DMS53 (cell line): ENCODE data around the gene PSMD11.

Source experiments
- DNase-seq: peaks from one replicate; lab custom pipeline; 2025; lab: John Stamatoyannopoulos, UW

The PSMD11 gene

GRCh38 chr17:32490101-32490482, 45.8 kb downstream of the PSMD11 start:
- no peak for DNase-seq

- DNase-seq, result no peak
These were observed 47.3 kb downstream of the PSMD11 start for GRCh38 chr17:32491371-32492263.

GRCh38 chr17:32492264-32492589, 47.9 kb downstream of the PSMD11 start:
- DNase-seq, result no peak

- no peak for DNase-seq
These were observed 48.5 kb downstream of the PSMD11 start for GRCh38 chr17:32492648-32493289.

GRCh38 chr17:32493571-32493970, 49.3 kb downstream of the PSMD11 start:
- DNase-seq, result no peak

- DNase-seq, result no peak
These were observed 49.7 kb downstream of the PSMD11 start for GRCh38 chr17:32493976-32494513.

- DNase-seq, result peak; percentile 75
These were observed 50.5 kb downstream of the PSMD11 start for GRCh38 chr17:32494621-32495358.

- DNase-seq, result peak; percentile 27
These were observed 51.3 kb downstream of the PSMD11 start for GRCh38 chr17:32495359-32496231.

- no peak for DNase-seq
These were observed 52.2 kb downstream of the PSMD11 start for GRCh38 chr17:32496395-32497073.

- no peak for DNase-seq
These were observed 53.3 kb downstream of the PSMD11 start for GRCh38 chr17:32497431-32498205.

- DNase-seq, result no peak
These were observed 54.1 kb downstream of the PSMD11 start for GRCh38 chr17:32498391-32498790.

GRCh38 chr17:32502013-32502412, 57.7 kb downstream of the PSMD11 start:
- DNase-seq, result no peak

- no peak for DNase-seq
These were observed 58.4 kb downstream of the PSMD11 start for GRCh38 chr17:32502710-32503109.

- DNase-seq, result no peak
These were observed 59.2 kb downstream of the PSMD11 start for GRCh38 chr17:32503251-32504165.

GRCh38 chr17:32504166-32504990, 60.1 kb downstream of the PSMD11 start:
- no peak for DNase-seq

GRCh38 chr17:32508926-32509325, 64.6 kb downstream of the PSMD11 start:
- no peak for DNase-seq

- no peak for DNase-seq
These were observed 66.2 kb downstream of the PSMD11 start for GRCh38 chr17:32510466-32510865.

- no peak for DNase-seq
These were observed 68.0 kb downstream of the PSMD11 start for GRCh38 chr17:32512328-32512727.
